Astrocyte of the spinal cord (primary cell): Measurements from ENCODE around the gene KIF13A.

Experiments used
- DNase-seq: peaks from one replicate; pipeline ENCODE4 v3.0.0; 2011; ENCODE audit warnings: low read depth, low spot score
- H3K4me3 ChIP-seq: 2 replicates; pipeline ENCODE4 v1.5.1; 2011; ENCODE audit warnings: low read depth, mild to moderate bottlenecking, low read length, moderate library complexity
- in situ Hi-C: cut with HindIII; loops from 2 replicates; pipeline ENCODE4 v1.10.0; 2017; ENCODE audit warnings: low sequenced_read_pairs
- TF ChIP-seq, protein P1 (sequence below): IDR thresholded peaks from 2 replicates; pipeline ENCODE4 v1.5.1; 2012; ENCODE audit warnings: low read depth, mild to moderate bottlenecking, low read length, inconsistent platforms

Gene KIF13A

DNA sequence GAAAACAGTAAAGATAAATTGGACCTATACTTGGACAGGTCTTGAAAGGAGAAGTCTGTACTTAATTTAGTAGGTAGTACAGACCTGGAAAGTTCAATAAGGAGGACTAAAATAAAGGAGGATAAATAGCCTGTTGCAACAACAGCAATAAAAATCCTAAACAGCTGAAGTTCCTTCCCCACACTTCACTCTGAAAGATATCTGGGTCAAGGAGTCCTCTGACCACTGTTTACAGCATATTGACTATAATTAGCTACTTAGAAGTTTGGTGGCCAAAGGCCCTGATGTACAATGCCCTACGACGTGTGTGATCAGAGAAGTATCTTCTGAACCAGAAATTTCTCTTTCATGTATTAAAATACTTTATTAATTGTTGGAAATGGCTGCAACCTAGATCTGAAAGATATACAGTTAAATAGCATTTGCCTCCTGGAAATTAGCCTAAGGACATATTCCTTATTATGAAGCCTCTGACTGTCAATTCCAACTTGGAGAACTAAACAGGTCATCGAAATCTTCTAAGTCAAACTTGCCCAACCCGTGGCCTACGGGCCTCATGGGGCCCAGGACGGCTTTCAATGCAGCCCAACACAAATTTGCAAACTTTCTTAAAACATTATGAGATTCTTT lies 82.8 kb downstream of the KIF13A start:
- TF ChIP-seq, protein P1, sequence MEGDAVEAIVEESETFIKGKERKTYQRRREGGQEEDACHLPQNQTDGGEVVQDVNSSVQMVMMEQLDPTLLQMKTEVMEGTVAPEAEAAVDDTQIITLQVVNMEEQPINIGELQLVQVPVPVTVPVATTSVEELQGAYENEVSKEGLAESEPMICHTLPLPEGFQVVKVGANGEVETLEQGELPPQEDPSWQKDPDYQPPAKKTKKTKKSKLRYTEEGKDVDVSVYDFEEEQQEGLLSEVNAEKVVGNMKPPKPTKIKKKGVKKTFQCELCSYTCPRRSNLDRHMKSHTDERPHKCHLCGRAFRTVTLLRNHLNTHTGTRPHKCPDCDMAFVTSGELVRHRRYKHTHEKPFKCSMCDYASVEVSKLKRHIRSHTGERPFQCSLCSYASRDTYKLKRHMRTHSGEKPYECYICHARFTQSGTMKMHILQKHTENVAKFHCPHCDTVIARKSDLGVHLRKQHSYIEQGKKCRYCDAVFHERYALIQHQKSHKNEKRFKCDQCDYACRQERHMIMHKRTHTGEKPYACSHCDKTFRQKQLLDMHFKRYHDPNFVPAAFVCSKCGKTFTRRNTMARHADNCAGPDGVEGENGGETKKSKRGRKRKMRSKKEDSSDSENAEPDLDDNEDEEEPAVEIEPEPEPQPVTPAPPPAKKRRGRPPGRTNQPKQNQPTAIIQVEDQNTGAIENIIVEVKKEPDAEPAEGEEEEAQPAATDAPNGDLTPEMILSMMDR = no peak
- DNase-seq = no peak
- no peak overlapping the region for H3K4me3 ChIP-seq
- in situ Hi-C loops = no loop called here

- no peak overlapping the region for H3K4me3 ChIP-seq
- no peak for DNase-seq
- TF ChIP-seq, protein P1 = no peak
- in situ Hi-C loops = no loop called here
These were observed 84.5 kb downstream of the KIF13A start for GRCh38 chr6:17902974-17903373.

GRCh38 chr6:17901493-17901892 lies 85.9 kb downstream of the KIF13A start:
- TF ChIP-seq, protein P1 = no peak
- in situ Hi-C loops = no loop called here
- no peak overlapping the region for H3K4me3 ChIP-seq
- DNase-seq = no peak

DNA sequence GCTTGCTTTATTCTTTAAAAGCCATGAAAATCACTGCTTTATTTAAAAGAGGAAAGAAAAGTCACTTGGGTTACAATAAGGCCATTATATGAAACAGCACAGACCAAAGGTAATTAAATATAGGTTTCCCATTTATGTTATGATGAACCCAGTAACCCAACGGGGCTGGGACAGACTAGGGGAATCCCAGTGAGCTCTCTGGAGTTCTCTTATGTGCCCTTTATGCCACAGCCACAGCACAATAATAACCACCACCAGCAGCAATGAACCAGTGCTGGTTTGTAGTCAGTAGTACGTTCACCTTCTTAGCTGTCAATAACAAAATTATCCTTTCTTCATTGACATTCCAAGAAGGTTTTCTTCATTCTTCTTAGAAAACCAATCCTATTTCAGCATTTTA lies 87.4 kb downstream of the KIF13A start:
- no peak for DNase-seq
- TF ChIP-seq, protein P1 = no peak
- no peak overlapping the region for H3K4me3 ChIP-seq
- in situ Hi-C loops = no loop called here

GRCh38 chr6:17899491-17899890 lies 87.9 kb downstream of the KIF13A start:
- TF ChIP-seq, protein P1 = no peak
- H3K4me3 ChIP-seq = no peak overlapping the region
- in situ Hi-C loops = no loop called here
- no peak for DNase-seq

DNA sequence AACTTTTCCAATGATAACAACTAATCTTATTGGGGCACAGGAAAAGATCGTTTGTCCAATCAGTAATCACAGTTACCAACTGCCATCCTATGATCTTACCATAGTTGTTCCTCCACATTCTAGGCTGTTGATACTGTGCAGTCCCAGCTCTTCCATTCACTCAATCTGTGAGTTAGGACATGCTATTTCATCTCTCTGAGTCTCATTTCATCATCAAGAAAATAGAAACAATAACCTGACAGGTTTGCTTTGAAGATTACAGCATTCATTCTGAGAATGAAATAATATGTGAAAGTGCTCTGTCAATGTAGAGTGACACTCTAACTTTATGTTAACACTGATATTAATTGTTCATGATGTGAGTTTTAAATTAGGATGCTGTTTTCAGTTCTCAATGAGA lies 89.8 kb downstream of the KIF13A start:
- in situ Hi-C loops = no loop called here
- TF ChIP-seq, protein P1 = no peak
- no peak overlapping the region for H3K4me3 ChIP-seq

More for the DNA sequence above, 89.8 kb downstream of the KIF13A start:
- DNase-seq = no peak
